Cardiac muscle cell (in vitro differentiated cells and primary cell): Measurements from ENCODE around the gene CD247. TPM values are rescaled to one million over a fixed set of nuclear protein-coding genes. Genes with fewer than 3 reads are reported as not detected.

ENCODE experiments used
- DNase-seq, 2 donors: peaks; one replicate each; pipeline versions ENCODE4 v3.0.0 to v3.0.0-alpha.2; 2010 to 2017; ENCODE audit warnings: low read depth in 1 of 2, low spot score in 1 of 2
- H3K27ac ChIP-seq: fragments of 200-600 bp; sonication (generic); 2 replicates; pipeline ENCODE4 v1.5.1; 2016
- H3K27me3 ChIP-seq: fragments of 200-600 bp; sonication (generic); 2 replicates; pipeline ENCODE4 v1.6.0; 2016; ENCODE audit warnings: control low read depth
- H3K36me3 ChIP-seq: fragments of 200-600 bp; sonication (generic); 2 replicates; pipeline ENCODE4 v1.5.1; 2016; ENCODE audit warnings: control low read depth
- H3K4me1 ChIP-seq: fragments of 200-600 bp; sonication (generic); 2 replicates; pipeline ENCODE4 v1.8.1; 2017; ENCODE audit warnings: low read depth, mild to moderate bottlenecking, mixed run types
- H3K4me3 ChIP-seq: fragments of 200-600 bp; sonication (generic); 2 replicates; pipeline ENCODE4 v1.5.1; 2016; ENCODE audit warnings: mild to moderate bottlenecking
- H3K9me3 ChIP-seq: fragments of 200-600 bp; sonication (generic); 2 replicates; pipeline ENCODE4 v1.5.1; 2017; ENCODE audit warnings: low read depth, mild to moderate bottlenecking, control low read depth
- CTCF ChIP-seq: IDR thresholded peaks from 2 replicates; pipeline ENCODE4 v1.5.1; 2012; ENCODE audit warnings: low read depth, mild to moderate bottlenecking, low read length
- polyA plus RNA-seq: library from polyadenylated mRNA; unstranded; fragments of >200 nt; fragmentation: Nextera tagmentation; extraction: Ambion mirVana; gene quantifications from 2 replicates; pipeline ENCODE4 v1.2.1, GENCODE V29; 2016
- total RNA-seq: library from RNA; depleted of rRNA; stranded (reverse); fragments of >200 nt; gene quantifications from 2 replicates; pipeline ENCODE4 v1.2.3, GENCODE V29; 2016

CD247 gene
- total and polyA plus RNA-seq, 2 experiments from 2014 or later: 0.80 TPM; not detected in 1

- no peak for DNase-seq
- no peak overlapping the region for H3K4me3 ChIP-seq
- no peaks in the 10 kb centered on the region for H3K9me3 ChIP-seq
- no peak for TF ChIP-seq CTCF
- no peaks in the 10 kb centered on the region for H3K36me3 ChIP-seq
- no peak overlapping the region for H3K27ac ChIP-seq
- peaks cover 5% of the 10 kb centered on the region for H3K4me1 ChIP-seq
- no peaks in the 10 kb centered on the region for H3K27me3 ChIP-seq
These were observed 34.5 kb downstream of the CD247 start for GRCh38 chr1:167483790-167484189.

GRCh38 chr1:167482184-167482583 lies 36.1 kb downstream of the CD247 start:
- no peaks in the 10 kb centered on the region for H3K36me3 ChIP-seq
- TF ChIP-seq CTCF: no peak
- H3K27me3 ChIP-seq: no peaks in the 10 kb centered on the region
- no peak for DNase-seq
- peaks cover 8% of the 10 kb centered on the region for H3K4me1 ChIP-seq
- no peak overlapping the region for H3K27ac ChIP-seq
- H3K9me3 ChIP-seq: no peaks in the 10 kb centered on the region
- H3K4me3 ChIP-seq: no peak overlapping the region

DNA sequence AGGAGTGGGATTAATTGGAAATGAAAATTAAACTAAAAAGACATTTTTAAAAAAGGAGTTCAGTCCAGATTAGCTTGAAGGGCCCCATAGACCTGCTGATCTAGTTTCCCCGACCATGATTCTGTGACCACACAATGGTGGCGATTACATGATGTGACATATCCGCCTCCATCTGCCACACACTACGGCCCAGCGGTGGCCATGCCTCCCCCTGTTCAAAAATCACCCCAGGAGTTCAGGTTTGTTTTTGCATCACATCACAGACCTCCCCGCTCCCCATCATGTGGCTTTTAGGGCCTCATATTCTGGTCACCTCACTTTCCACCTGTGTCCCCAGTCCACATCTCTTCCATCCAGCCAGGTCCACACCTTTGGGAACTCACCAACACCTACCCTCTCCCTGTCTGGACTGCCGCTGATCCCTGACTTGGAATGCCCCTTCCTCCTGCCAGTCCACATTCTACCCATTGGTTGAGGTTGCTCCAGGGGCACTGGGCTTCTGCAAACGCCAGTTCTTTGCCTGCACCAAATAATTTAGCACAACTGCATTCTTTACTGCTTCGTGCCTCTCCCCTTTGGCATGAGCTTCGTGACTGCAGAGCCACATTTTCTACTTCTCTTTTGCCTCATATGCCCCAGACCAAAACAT lies 38.9 kb downstream of the CD247 start:
- TF ChIP-seq CTCF: no peak
- no peak overlapping the region for H3K4me3 ChIP-seq
- no peaks in the 10 kb centered on the region for H3K9me3 ChIP-seq
- H3K36me3 ChIP-seq: no peaks in the 10 kb centered on the region
- no peak overlapping the region for H3K27ac ChIP-seq
- DNase-seq: no peak
- peaks cover 8% of the 10 kb centered on the region for H3K4me1 ChIP-seq
- H3K27me3 ChIP-seq: no peaks in the 10 kb centered on the region

DNA sequence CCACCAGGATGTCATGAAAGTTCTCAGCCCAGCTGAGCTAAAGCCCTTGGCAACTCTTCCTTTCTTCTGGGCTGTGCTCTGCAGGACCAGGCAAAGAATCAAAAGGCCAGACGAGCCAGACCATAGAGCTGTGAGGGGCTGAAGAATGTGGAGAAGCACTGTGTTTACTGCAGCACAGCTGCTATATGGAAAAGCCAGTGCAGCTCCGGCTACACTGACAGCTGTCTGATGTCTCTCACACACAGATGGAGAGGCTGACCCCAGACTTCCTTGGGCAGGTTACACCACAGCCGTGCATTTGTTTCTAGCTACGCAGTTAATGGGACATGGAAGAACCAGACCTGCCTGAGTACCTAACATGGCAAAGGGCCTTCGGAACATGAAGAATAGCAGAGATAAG lies 40.3 kb downstream of the CD247 start:
- Histone ChIP-seq H3K4me3 (no peak overlapping the region), H3K36me3 (no peaks in the 10 kb centered on the region), H3K9me3 (no peaks in the 10 kb centered on the region), H3K4me1 (peaks cover 8% of the 10 kb centered on the region), H3K27ac (peak overlapping the region; percentile 63), H3K27me3 (no peaks in the 10 kb centered on the region)
- peak in 1 of 2 donors; percentile 39 for DNase-seq
- no peak for TF ChIP-seq CTCF

DNA sequence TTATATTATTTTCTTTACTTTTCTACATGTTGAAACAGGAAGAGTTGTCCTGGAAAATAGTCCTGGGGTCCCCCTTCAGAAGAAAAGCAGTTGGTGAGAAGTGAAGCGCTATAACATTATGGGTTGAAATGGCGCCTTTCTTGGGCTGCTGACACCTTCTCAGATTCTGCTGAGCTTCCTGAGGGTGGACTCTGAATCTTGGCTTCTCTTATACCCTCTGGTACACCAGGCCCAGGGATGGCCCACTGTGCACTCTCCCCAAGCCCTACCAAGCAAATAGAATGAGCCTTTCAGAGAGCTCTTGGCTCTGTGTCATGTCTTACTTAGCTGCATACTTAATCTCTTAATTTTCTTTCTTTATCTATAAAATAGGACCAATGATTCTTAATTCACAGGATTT lies 42.3 kb downstream of the CD247 start:
- H3K4me3 ChIP-seq: no peak overlapping the region
- H3K9me3 ChIP-seq: no peaks in the 10 kb centered on the region
- no peak for TF ChIP-seq CTCF
- no peaks in the 10 kb centered on the region for H3K36me3 ChIP-seq
- H3K27me3 ChIP-seq: no peaks in the 10 kb centered on the region
- DNase-seq: no peak
- peaks cover 8% of the 10 kb centered on the region for H3K4me1 ChIP-seq
- no peak overlapping the region for H3K27ac ChIP-seq
